Measurements from ENCODE around the gene CCR3. TPM values are rescaled to one million over a fixed set of nuclear protein-coding genes. Genes with fewer than 3 reads are reported as not detected.

Gene CCR3
- polyA plus RNA-seq, 1 donor (not counting 4 experiments of a cell fraction or from before 2014, with no cell fraction given), result 0.16 TPM

- dilution Hi-C loops (cut with MboI; ENCODE audit: extremely low pct_ligation_motif_present, low sequenced_read_pairs), result no loop called here
These were observed 16.3 kb downstream of the CCR3 start for GRCh38 chr3:46258525-46258924.

DNA sequence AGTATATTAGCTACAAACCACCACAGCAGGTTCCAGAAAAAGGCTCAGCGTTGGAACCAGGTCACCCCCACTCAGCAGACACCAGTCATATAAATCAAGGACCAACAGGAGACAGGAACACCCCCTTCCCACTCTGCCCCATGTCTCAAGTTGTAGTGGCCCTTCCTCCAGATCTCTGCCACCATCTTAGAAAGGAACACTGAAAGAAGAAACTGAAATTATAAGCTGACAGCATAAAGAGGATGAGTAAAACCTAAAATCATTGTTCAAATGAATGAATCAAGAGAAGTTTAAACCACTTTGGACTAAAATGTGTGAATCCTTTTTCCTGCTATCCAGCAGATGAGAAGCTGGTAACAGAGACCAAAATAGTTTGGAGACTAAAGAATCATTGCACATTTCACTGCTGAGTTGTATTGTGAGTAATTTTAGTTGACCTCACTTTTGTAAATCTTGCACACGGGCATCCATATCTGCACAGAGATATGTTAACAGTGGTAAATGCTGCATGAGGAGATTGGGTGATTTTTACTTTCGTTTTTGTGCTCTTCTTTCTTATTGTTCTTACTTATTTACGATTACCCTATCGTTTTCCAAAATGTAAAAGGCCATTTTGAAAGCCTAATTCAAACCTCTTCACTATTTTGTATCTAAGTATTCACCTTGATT lies 19.8 kb downstream of the CCR3 start:
- Histone ChIP-seq H3K4me1 (ENCODE audit: control insufficient read depth, extremely low read depth, insufficient read depth, low read length) (no peaks in the 10 kb centered on the region), H3K4me2 (ENCODE audit: control insufficient read depth, extremely low read depth, insufficient read depth, low read depth, low read length) (no peak overlapping the region), H2AFZ (ENCODE audit: control insufficient read depth, low read length) (no peak overlapping the region), H4K20me1 (ENCODE audit: control insufficient read depth, extremely low read depth, insufficient read depth, low read length) (no peaks in the 10 kb centered on the region), H3K36me3 (ENCODE audit: control insufficient read depth in 2 of 2, extremely low read depth in 1 of 2, insufficient read depth in 2 of 2, low read length in 2 of 2) (no peaks in the 10 kb centered on the region), H3K9ac (ENCODE audit: control insufficient read depth, extremely low read depth, insufficient read depth, low read length) (no peak overlapping the region), H3K4me3 (ENCODE audit: control insufficient read depth in 2 of 3, extremely low read depth in 1 of 3, insufficient read depth in 2 of 3, low read depth in 1 of 3, low read length in 3 of 3) (no peak overlapping the region), H3K27ac (ENCODE audit: control insufficient read depth, insufficient read depth, low read length) (no peak overlapping the region), H3K9me3 (ENCODE audit: control insufficient read depth, low read depth, low read length) (no peaks in the 10 kb centered on the region), H3K27me3 (ENCODE audit: control insufficient read depth, extremely low read depth, insufficient read depth, low read length) (peaks cover 5% of the 10 kb centered on the region), H3K79me2 (ENCODE audit: control insufficient read depth, insufficient read depth, low read length) (no peaks in the 10 kb centered on the region), H3K9me1 (ENCODE audit: control insufficient read depth, extremely low read depth, insufficient read depth, low read length) (no peaks in the 10 kb centered on the region)
- TF ChIP-seq, protein P1, sequence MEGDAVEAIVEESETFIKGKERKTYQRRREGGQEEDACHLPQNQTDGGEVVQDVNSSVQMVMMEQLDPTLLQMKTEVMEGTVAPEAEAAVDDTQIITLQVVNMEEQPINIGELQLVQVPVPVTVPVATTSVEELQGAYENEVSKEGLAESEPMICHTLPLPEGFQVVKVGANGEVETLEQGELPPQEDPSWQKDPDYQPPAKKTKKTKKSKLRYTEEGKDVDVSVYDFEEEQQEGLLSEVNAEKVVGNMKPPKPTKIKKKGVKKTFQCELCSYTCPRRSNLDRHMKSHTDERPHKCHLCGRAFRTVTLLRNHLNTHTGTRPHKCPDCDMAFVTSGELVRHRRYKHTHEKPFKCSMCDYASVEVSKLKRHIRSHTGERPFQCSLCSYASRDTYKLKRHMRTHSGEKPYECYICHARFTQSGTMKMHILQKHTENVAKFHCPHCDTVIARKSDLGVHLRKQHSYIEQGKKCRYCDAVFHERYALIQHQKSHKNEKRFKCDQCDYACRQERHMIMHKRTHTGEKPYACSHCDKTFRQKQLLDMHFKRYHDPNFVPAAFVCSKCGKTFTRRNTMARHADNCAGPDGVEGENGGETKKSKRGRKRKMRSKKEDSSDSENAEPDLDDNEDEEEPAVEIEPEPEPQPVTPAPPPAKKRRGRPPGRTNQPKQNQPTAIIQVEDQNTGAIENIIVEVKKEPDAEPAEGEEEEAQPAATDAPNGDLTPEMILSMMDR (optimal IDR thresholded peaks at IDR 0.05 in 1 of 3, IDR thresholded peaks at IDR 0.05 in 1 of 3, conservative IDR thresholded peaks at IDR 0.05 in 1 of 3; ENCODE audit: extremely low read depth in 1 of 3, insufficient read depth in 2 of 3, low read length in 3 of 3), result no peak
- dilution Hi-C loops (cut with MboI; ENCODE audit: extremely low pct_ligation_motif_present, low sequenced_read_pairs), result no loop called here
- no peak for FAIRE-seq
- DNase-seq (ENCODE audit: low read depth, low spot score), result no peak

More at GRCh38 chr3:46258525-46258924, 16.3 kb downstream of the CCR3 start:
- Histone ChIP-seq H3K4me1 (ENCODE audit: control insufficient read depth, extremely low read depth, insufficient read depth, low read length) (no peaks in the 10 kb centered on the region), H3K79me2 (ENCODE audit: control insufficient read depth, insufficient read depth, low read length) (no peaks in the 10 kb centered on the region), H3K9me1 (ENCODE audit: control insufficient read depth, extremely low read depth, insufficient read depth, low read length) (no peaks in the 10 kb centered on the region), H3K36me3 (ENCODE audit: control insufficient read depth in 2 of 2, extremely low read depth in 1 of 2, insufficient read depth in 2 of 2, low read length in 2 of 2) (no peaks in the 10 kb centered on the region), H3K4me3 (ENCODE audit: control insufficient read depth in 2 of 3, extremely low read depth in 1 of 3, insufficient read depth in 2 of 3, low read depth in 1 of 3, low read length in 3 of 3) (no peak overlapping the region), H3K9me3 (ENCODE audit: control insufficient read depth, low read depth, low read length) (no peaks in the 10 kb centered on the region), H4K20me1 (ENCODE audit: control insufficient read depth, extremely low read depth, insufficient read depth, low read length) (no peaks in the 10 kb centered on the region), H2AFZ (ENCODE audit: control insufficient read depth, low read length) (no peak overlapping the region), H3K27me3 (ENCODE audit: control insufficient read depth, extremely low read depth, insufficient read depth, low read length) (peaks cover 5% of the 10 kb centered on the region), H3K9ac (ENCODE audit: control insufficient read depth, extremely low read depth, insufficient read depth, low read length) (no peak overlapping the region), H3K27ac (ENCODE audit: control insufficient read depth, insufficient read depth, low read length) (no peak overlapping the region), H3K4me2 (ENCODE audit: control insufficient read depth, extremely low read depth, insufficient read depth, low read depth, low read length) (no peak overlapping the region)
- no peak for FAIRE-seq
- DNase-seq (ENCODE audit: low read depth, low spot score), result no peak
- TF ChIP-seq EZH2 (IDR thresholded peaks at IDR 0.05; ENCODE audit: low read length), result no peak
- TF ChIP-seq, protein P1 (optimal IDR thresholded peaks at IDR 0.05 in 1 of 3, IDR thresholded peaks at IDR 0.05 in 1 of 3, conservative IDR thresholded peaks at IDR 0.05 in 1 of 3; ENCODE audit: extremely low read depth in 1 of 3, insufficient read depth in 2 of 3, low read length in 3 of 3), result no peak
